Epithelial cell of esophagus (primary cell): ENCODE measurements around the gene TSACC.
"Not testable (repeated sequence)": the region's sequence is repeated elsewhere in the genome, so short reads cannot be mapped to it uniquely, and the experiment has no call there.

ENCODE experiments used
- DNase-seq: peaks from one replicate; pipeline ENCODE4 v3.0.0; 2010; ENCODE audit warnings: low read depth
- H3K4me3 ChIP-seq: 2 replicates; pipeline ENCODE4 v1.5.1; 2011; ENCODE audit warnings: mild to moderate bottlenecking, low read length, control low read depth
- CTCF ChIP-seq: IDR thresholded peaks from 2 replicates; pipeline ENCODE4 v1.5.1; 2011; ENCODE audit warnings: low read depth, mild to moderate bottlenecking, low read length, control low read depth, inconsistent platforms; ENCODE audit not compliant: insufficient read depth; ENCODE audit errors: missing control alignments

TSACC gene

GRCh38 chr1:156346636-156347035 is 8.3 kb downstream of the TSACC start:
- no peak for TF ChIP-seq CTCF
- no peak overlapping the region for H3K4me3 ChIP-seq
- no peak for DNase-seq

GRCh38 chr1:156347331-156347730 is 9.0 kb downstream of the TSACC start:
- H3K4me3 ChIP-seq = no peak overlapping the region
- TF ChIP-seq CTCF = no peak
- DNase-seq = no peak

- not testable (repeated sequence) for DNase-seq, H3K4me3 ChIP-seq
Measured at GRCh38 chr1:156352481-156352880, 14.2 kb downstream of the TSACC start.

GRCh38 chr1:156356262-156356874 is 18.0 kb downstream of the TSACC start:
- no peak for TF ChIP-seq CTCF
- DNase-seq = no peak
- no peak overlapping the region for H3K4me3 ChIP-seq

GRCh38 chr1:156356875-156357534 is 18.7 kb downstream of the TSACC start:
- TF ChIP-seq CTCF = peak; percentile 86
- peak; percentile 74 for DNase-seq
- H3K4me3 ChIP-seq = no peak overlapping the region

GRCh38 chr1:156357977-156358376 is 19.7 kb downstream of the TSACC start:
- DNase-seq = no peak
- no peak overlapping the region for H3K4me3 ChIP-seq
- TF ChIP-seq CTCF = no peak

GRCh38 chr1:156358641-156359040 is 20.3 kb downstream of the TSACC start:
- no peak overlapping the region for H3K4me3 ChIP-seq
- TF ChIP-seq CTCF = no peak
- DNase-seq = no peak
